OCI-LY7 (cell line): ENCODE data around the gene RPRD1A. TPM values are rescaled to one million over a fixed set of nuclear protein-coding genes. Genes with fewer than 3 reads are reported as not detected.

Experiments used
- BruUV-seq: library from RNA; stranded (reverse); fragments of 400-500 nt; replicated peaks from 2 replicates; lab custom pipeline; 2021; lab: Mats Ljungman, UMichigan
- CTCF ChIA-PET: fragments of 300-600 bp; sonication (Branson Sonifier 250); formaldehyde crosslinking; loops from one replicate; lab custom pipeline; 2022; ENCODE audit warnings: antibody characterized with exemption; ENCODE audit not compliant: unreplicated experiment; lab: Charles Lee
- POLR2A ChIA-PET: fragments of 300-600 bp; sonication (Branson Sonifier 250); formaldehyde crosslinking; loops from one replicate; lab custom pipeline; 2022; ENCODE audit warnings: antibody characterized with exemption; lab: Charles Lee
- DNase-seq: peaks from one replicate; pipeline ENCODE4 v3.0.0-alpha.2; 2015; ENCODE audit warnings: low spot score
- H2AFZ ChIP-seq: fragments of 200-600 bp; sonication (generic), shearing (Covaris generic); 2 replicates; pipeline ENCODE4 v1.6.1; 2014; ENCODE audit warnings: mild to moderate bottlenecking, antibody characterized with exemption, low read length, moderate library complexity
- H3K27ac ChIP-seq: fragments of 200-600 bp; sonication (generic); 2 replicates; pipeline ENCODE4 v1.5.1; 2014; ENCODE audit warnings: mixed run types, low read depth, mild to moderate bottlenecking, moderate library complexity, low read length, inconsistent platforms; ENCODE audit not compliant: poor library complexity, severe bottlenecking
- H3K36me3 ChIP-seq: fragments of 200-600 bp; sonication (generic); 2 replicates; pipeline ENCODE4 v1.6.1; 2014; ENCODE audit warnings: mild to moderate bottlenecking, antibody characterized with exemption, low read length, moderate library complexity, mixed read lengths; ENCODE audit not compliant: insufficient read depth
- H3K4me1 ChIP-seq: fragments of 200-600 bp; sonication (generic); 2 replicates; pipeline ENCODE4 v1.5.1; 2014; ENCODE audit warnings: mild to moderate bottlenecking, low read length; ENCODE audit not compliant: insufficient read depth, poor library complexity, severe bottlenecking
- H3K4me2 ChIP-seq: fragments of 200-600 bp; sonication (generic); 2 replicates; pipeline ENCODE4 v1.6.1; 2014; ENCODE audit warnings: mild to moderate bottlenecking, low read length
- H3K4me3 ChIP-seq: fragments of 200-600 bp; sonication (generic); 2 replicates; pipeline ENCODE4 v1.5.1; 2014; ENCODE audit warnings: mild to moderate bottlenecking, low read depth, low read length; ENCODE audit not compliant: poor library complexity, severe bottlenecking
- H3K79me2 ChIP-seq: fragments of 200-600 bp; sonication (generic); 2 replicates; pipeline ENCODE4 v1.6.1; 2016; ENCODE audit warnings: low read depth, mild to moderate bottlenecking, low read length, moderate library complexity, mixed read lengths; ENCODE audit not compliant: insufficient read depth
- H3K9me2 ChIP-seq: fragments of 200-600 bp; sonication (generic); 2 replicates; pipeline ENCODE4 v1.6.1; 2016; ENCODE audit warnings: mild to moderate bottlenecking, low read length, mixed read lengths; ENCODE audit not compliant: insufficient read depth
- H3K9me3 ChIP-seq: fragments of 200-600 bp; sonication (generic); 2 replicates; pipeline ENCODE4 v1.6.1; 2014; ENCODE audit warnings: mild to moderate bottlenecking, mixed run types, low read length, mixed read lengths
- H4K20me1 ChIP-seq: fragments of 200-600 bp; sonication (generic); 2 replicates; pipeline ENCODE4 v1.6.1; 2014; ENCODE audit warnings: mild to moderate bottlenecking, antibody characterized with exemption, low read length, moderate library complexity, mixed read lengths; ENCODE audit not compliant: insufficient read depth
- CTCF ChIP-seq: fragments of 200-600 bp; sonication (generic); conservative IDR thresholded peaks from 2 replicates; pipeline ENCODE4 v1.5.1; 2014; ENCODE audit warnings: mild to moderate bottlenecking, antibody characterized with exemption, low read length, moderate library complexity, mixed read lengths
- EZH2phosphoT487 ChIP-seq: fragments of 200-600 bp; sonication (generic); IDR thresholded peaks from 2 replicates; pipeline ENCODE4 v1.6.1; 2018; ENCODE audit warnings: low read depth, borderline replicate concordance, mild to moderate bottlenecking, mixed run types, antibody characterized with exemption, low read length, moderate library complexity, mixed read lengths
- intact Hi-C: fragments of 100-400 bp; cut with micrococcal nuclease; formaldehyde crosslinking; loops from one replicate; pipeline ENCODE4 v1.10.0; 2022; ENCODE audit not compliant: unreplicated experiment
- total RNA-seq, 2 experiments: library from RNA; depleted of rRNA in 1 of 2; stranded (reverse); fragments of >200 nt in 1 of 2; shearing (Covaris generic) in 1 of 2; gene quantifications; 2 replicates each; pipeline ENCODE4 v1.2.3, GENCODE V29; 2014 to 2022

RPRD1A gene
- total RNA-seq, 2 experiments from 2014 or later: 37.9 to 45.4 TPM

GRCh38 chr18:36046898-36047297 lies 20.5 kb downstream of the RPRD1A start:
- Histone ChIP-seq H3K79me2 (peaks cover 90% of the 10 kb centered on the region), H3K4me2 (no peak overlapping the region), H3K9me3 (0 out of 2 replicates have a peak, but pooled peaks cover 3% of the 10 kb centered on the region), H3K9me2 (no peaks in the 10 kb centered on the region), H3K27ac (no peak overlapping the region), H3K36me3 (no peaks in the 10 kb centered on the region; the same call in 1 of the 2 replicates), H4K20me1 (no peaks in the 10 kb centered on the region), H2AFZ (no peak overlapping the region), H3K4me3 (no peak overlapping the region), H3K4me1 (no peaks in the 10 kb centered on the region)
- intact Hi-C loops: no loop called here
- DNase-seq: no peak
- CTCF ChIA-PET: no interaction called here
- POLR2A ChIA-PET: no interaction called here
- TF ChIP-seq CTCF: no peak
- no peak for TF ChIP-seq EZH2phosphoT487
- no TSS peak for BruUV-seq

DNA sequence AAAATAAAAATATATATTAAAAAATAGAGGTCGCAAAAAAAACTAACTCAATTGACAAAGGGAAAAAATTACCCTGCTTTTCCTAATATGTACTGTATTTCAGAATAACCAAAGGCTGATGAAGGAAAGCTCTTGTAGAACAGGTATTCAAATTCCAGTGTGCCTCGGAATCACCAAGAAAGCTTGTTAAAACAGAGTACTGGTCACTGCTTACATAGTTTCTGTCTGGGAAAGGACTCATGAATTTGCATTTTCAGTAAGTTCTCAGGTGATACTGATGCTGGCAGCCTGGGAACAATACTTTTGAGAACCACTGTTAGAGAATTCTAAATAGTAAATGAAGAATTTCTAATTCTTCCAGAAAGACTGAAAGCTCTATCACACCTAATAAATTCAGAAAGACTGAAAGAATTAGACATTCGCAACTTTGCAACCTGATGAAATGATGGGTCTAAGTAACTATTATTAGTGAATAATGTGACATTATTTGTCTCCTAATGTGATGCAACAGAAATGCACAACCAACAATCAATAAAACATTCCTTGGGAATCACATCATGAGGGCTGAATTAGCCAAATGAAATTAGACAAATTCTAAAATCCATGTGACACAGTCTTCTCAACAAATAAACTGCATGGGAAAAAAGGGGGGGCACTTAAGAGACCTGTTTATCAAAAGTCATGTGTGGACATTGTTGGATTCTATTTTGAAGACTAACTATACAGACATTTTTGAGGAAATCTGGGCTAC lies 21.9 kb downstream of the RPRD1A start:
- no peak overlapping the region for H2AFZ ChIP-seq
- H3K27ac ChIP-seq: no peak overlapping the region
- no TSS peak for BruUV-seq
- H4K20me1 ChIP-seq: no peaks in the 10 kb centered on the region
- peaks cover 6% of the 10 kb centered on the region for H3K36me3 ChIP-seq
- DNase-seq: no peak
- no peaks in the 10 kb centered on the region for H3K9me2 ChIP-seq
- CTCF ChIA-PET: no interaction called here
- no peaks in the 10 kb centered on the region for H3K9me3 ChIP-seq
- no peak for TF ChIP-seq CTCF
- peaks cover 82% of the 10 kb centered on the region for H3K79me2 ChIP-seq
- no peak overlapping the region for H3K4me3 ChIP-seq
- H3K4me1 ChIP-seq: no peaks in the 10 kb centered on the region
- POLR2A ChIA-PET: no interaction called here
- intact Hi-C loops: no loop called here
- H3K4me2 ChIP-seq: no peak overlapping the region

- H3K4me1 ChIP-seq: no peaks in the 10 kb centered on the region
- CTCF ChIA-PET: no interaction called here
- peaks cover 70% of the 10 kb centered on the region for H3K79me2 ChIP-seq
- no peak overlapping the region for H3K27ac ChIP-seq
- H3K4me3 ChIP-seq: no peak overlapping the region
- intact Hi-C loops: no loop called here
- H3K36me3 ChIP-seq: peaks cover 28% of the 10 kb centered on the region
- no peaks in the 10 kb centered on the region for H4K20me1 ChIP-seq
- H3K4me2 ChIP-seq: no peak overlapping the region
- no peaks in the 10 kb centered on the region for H3K9me2 ChIP-seq
- DNase-seq: no peak
- POLR2A ChIA-PET: no interaction called here
- 0 out of 2 replicates have a peak, but pooled peaks cover 9% of the 10 kb centered on the region for H3K9me3 ChIP-seq
- H2AFZ ChIP-seq: no peak overlapping the region
- TF ChIP-seq CTCF: no peak
- no peak for TF ChIP-seq EZH2phosphoT487
- no TSS peak for BruUV-seq
Measured at GRCh38 chr18:36043153-36043552, 24.2 kb downstream of the RPRD1A start.
